SU-DHL-6 (cell line): ENCODE results near the gene KIF11.

Experiments
- CTCF ChIP-seq: fragments of 200-600 bp; sonication (generic); IDR thresholded peaks from one replicate; pipeline ENCODE4 v1.5.1; 2017; ENCODE audit warnings: antibody characterized with exemption, mild to moderate bottlenecking, low read length, moderate library complexity; ENCODE audit not compliant: insufficient read depth, poor library complexity, severe bottlenecking
- EZH2phosphoT487 ChIP-seq: fragments of 200-600 bp; sonication (generic), shearing (Covaris generic); conservative IDR thresholded peaks from 2 replicates; pipeline ENCODE4 v1.6.1; 2018; ENCODE audit warnings: mild to moderate bottlenecking, antibody characterized with exemption, low read length, moderate library complexity, mixed read lengths

- TF ChIP-seq CTCF (no peak), EZH2phosphoT487 (no peak)
Observed at GRCh38 chr10:92664322-92664721, 71.4 kb downstream of the KIF11 start.
